Mammary epithelial cell (primary cell): Measurements from ENCODE around the gene COPB2.

Source experiments
- CTCF ChIP-seq, 2 donors: IDR thresholded peaks in 1 of 2; conservative IDR thresholded peaks in 1 of 2; 2 replicates each; pipeline ENCODE4 v1.5.1; 2011 to 2012; ENCODE audit warnings: inconsistent platforms in 2 of 2, low read length in 2 of 2, mild to moderate bottlenecking in 2 of 2, control low read depth in 1 of 2, low read depth in 1 of 2; ENCODE audit not compliant: insufficient read depth in 1 of 2; ENCODE audit errors: extremely low read depth in 1 of 2
- EZH2 ChIP-seq: IDR thresholded peaks from 2 replicates; pipeline ENCODE4 v1.6.1; 2012; ENCODE audit warnings: low read length, inconsistent platforms, borderline replicate concordance

- TF ChIP-seq EZH2, result no peak
- TF ChIP-seq CTCF (conservative IDR thresholded peaks at IDR 0.05 in 1 of 2, IDR thresholded peaks at IDR 0.05 in 1 of 2; ENCODE audit: extremely low read depth in 1 of 2, insufficient read depth in 1 of 2, low read depth in 1 of 2, low read length in 2 of 2), result no peak
Measured at GRCh38 chr3:139374099-139374498, 15.3 kb downstream of the COPB2 start.
